GM18867 (cell line): ENCODE data around the gene CD82.
"Not testable (repeated sequence)": the region's sequence is repeated elsewhere in the genome, so short reads cannot be mapped to it uniquely, and the experiment has no call there.

Experiments
- ATAC-seq: cut with Tn5 transposase; IDR thresholded peaks from one replicate; pipeline ENCODE4 v1.9.1; 2021; ENCODE audit warnings: mild to moderate bottlenecking, moderate library complexity; ENCODE audit not compliant: unreplicated experiment

Gene CD82

DNA sequence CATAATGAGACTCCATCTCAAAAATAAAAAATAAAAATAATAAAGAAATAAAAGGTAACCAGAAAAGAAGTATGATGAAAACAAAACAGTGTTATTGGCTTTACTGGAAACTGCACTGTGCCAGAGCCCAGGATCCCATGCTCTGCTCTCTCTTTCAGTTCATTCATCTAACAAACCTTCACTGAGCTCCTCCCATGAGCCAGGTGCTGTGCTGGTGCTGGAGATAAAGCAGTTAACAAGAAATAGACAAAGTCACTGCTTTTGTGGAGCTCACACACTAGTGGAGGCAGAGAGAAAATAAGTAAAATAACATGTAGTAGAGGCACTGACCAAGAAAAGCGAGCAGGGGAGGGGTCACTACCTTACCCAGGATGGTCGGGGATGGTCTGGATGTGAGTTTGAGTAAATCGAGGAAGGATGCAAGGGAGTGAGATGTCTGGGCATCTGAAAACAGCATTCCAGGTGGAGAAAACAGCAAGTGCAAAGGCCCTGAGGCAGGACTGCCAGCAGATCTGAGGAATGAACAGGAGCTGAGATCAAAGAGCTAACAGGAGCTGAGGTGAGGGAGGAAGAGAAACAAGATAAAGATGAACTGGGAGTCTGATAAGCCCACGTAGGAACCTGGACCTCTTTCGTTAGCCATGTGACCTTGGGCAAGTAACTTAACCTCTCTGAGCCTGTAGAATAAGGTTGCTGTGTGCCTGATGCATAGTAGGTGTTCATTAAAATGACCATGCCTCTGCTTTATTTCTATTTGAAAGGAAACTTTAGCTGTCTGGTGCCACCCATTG is 31.3 kb upstream of the CD82 start:
- no peak for ATAC-seq

GRCh38 chr11:44535191-44535980 is 30.1 kb upstream of the CD82 start:
- no peak for ATAC-seq

GRCh38 chr11:44536788-44537516 is 28.5 kb upstream of the CD82 start:
- no peak for ATAC-seq

- ATAC-seq, result no peak
Observed at GRCh38 chr11:44537679-44538078, 27.8 kb upstream of the CD82 start.

GRCh38 chr11:44538375-44539054 is 26.9 kb upstream of the CD82 start:
- peak; percentile 82 for ATAC-seq

GRCh38 chr11:44539971-44540370 is 25.5 kb upstream of the CD82 start:
- ATAC-seq, result no peak

DNA sequence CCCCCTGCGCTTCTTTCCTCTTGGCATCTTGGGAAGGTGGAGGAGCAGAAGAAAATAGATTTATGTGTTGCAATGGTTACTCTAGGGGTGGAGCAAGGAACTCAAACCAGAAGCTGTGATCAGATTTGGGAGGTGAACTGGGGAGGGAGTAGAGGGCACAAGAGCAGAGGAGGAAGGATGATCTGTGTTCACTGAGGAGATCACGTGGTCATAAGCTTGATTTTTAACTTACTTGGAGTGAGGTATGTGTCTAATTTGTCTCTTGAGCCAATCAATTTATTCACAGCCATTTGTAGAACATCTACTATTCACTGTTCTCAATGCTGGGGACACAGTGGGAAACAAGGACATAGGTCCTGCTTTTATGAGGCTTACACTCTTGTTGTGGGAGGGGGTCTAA is 24.8 kb upstream of the CD82 start:
- ATAC-seq, result no peak

GRCh38 chr11:44542372-44542771 is 23.1 kb upstream of the CD82 start:
- ATAC-seq, result no peak

DNA sequence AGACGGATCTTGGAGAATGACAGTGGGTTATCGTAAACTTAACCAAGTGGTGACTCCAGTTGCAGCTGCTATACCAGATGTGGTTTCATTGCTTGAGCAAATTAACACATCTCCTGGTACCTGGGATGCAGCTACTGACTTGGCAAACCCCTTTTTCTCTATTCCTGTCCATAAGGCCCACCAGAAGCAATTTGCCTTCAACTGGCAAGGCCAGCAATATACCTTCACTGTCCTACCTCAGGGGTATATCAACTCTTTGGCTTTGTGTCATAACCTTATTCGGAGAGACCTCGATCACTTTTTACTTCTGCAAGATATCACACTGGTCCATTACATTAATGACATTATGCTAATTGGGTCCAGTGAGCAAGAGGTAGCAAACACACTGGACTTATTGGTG is 18.5 kb upstream of the CD82 start:
- not testable (repeated sequence) for ATAC-seq

GRCh38 chr11:44547534-44547933 is 17.9 kb upstream of the CD82 start:
- not testable (repeated sequence) for ATAC-seq

GRCh38 chr11:44548032-44548695 is 17.3 kb upstream of the CD82 start:
- no peak for ATAC-seq

- ATAC-seq, result not testable (repeated sequence)
Observed at GRCh38 chr11:44548961-44549749, 16.3 kb upstream of the CD82 start.

DNA sequence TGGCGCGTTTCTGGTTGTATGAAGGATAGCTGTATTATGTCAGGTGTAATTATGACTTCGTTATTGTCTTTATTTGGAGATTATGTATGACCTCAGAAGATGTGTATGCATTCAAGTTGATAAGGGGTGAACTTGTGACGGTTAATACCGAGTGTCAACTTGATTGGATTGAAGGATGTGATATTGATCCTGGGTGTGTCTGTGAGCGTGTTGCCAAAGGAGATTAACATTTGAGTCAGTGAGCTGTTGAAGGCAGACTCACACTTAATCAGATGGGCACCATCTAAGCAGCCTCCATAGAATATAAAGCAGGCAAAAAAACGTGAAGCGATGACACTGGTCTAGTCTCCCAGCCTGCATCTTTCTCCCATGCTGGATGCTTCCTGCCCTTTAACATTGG is 15.3 kb upstream of the CD82 start:
- no peak for ATAC-seq

DNA sequence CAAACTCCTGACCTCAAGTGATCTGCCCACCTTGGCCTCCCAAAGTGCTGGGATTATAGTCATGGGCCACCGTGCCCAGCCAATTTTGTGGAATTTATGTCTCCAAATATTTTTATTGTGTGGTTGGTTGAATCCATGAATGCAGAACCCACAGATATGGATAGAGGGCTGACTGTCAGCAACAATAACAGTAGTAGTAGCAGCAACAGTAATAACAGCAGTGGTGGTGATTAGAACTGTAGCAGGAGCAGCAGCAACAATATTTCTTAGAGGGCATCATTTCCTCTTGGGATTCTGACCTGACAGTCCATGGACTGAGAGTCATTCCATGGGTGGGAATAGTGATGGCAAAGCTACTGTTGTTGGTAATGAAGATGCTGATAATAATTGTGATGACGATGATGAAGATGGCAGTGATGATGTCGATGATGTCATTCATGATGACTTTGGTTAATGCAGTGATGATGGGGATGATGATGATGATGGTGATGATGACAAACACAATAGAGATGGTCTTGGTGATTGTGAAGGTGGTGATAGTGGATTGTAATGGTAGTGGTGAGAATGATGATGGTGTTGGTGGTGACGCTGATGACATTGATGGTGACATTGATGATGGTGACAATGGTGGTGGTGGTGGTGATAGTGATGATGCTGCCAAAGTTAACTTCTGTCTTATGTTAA is 13.9 kb upstream of the CD82 start:
- ATAC-seq, result no peak

- no peak for ATAC-seq
Observed at GRCh38 chr11:44555031-44555800, 10.2 kb upstream of the CD82 start.

DNA sequence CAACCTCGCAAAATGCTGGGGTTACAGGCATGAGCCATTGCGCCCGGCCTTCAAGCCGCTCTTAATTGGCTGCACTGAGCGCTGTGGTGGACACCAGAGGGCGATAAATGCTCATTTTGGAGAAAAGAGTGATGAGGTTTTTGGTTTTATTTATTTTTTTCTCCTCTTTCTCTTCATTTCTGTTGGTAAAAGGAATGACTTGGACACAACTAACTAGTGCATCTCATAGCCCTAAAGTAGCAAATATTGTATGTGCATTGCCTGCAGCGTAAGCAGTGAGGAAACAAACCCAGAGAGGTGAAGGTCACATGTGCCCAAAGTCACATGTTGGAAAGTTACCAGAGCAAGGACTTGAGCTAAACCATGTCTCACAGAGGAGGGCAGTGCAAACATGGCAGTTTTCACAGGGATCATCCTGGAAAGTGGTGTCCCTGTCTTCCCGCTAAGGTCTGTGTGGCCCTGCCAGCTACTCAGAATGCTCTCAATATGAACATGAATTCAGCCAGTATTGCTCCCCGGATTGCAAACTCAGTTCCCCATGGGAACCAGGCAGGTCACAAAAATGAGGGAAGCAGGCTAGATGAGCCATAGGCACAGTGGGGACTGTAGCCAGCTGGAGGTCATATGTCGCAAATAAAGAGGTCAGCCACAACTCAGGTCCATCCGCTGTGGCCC is 8.6 kb upstream of the CD82 start:
- peak; percentile 43 for ATAC-seq

DNA sequence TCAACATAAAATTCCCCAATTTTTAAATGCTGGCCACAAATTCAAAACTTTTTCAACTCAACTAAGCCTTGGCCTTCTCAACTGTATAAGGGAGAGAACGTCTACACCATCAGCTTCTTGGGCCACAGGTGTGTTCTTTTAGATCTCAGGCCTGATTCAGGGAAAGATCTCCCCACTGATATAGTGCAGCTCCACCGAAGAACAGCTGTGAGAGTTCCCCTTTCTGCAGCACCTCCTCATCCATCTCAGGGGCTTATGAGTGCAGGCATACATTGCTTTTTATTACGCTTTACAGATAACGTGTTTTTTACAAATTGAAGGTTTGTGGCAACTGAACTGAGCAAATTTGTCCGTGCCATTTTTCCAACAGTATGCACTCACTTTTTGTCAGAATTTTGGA is 8.0 kb upstream of the CD82 start:
- no peak for ATAC-seq
